Activated naive CD4-positive, alpha-beta T cell treated with anti-CD3 and anti-CD28 coated beads, Interleukin-2, amount 50 U/mL, for 72 hours (primary cell): ENCODE measurements around the gene WDR1. TPM values are rescaled to one million over a fixed set of nuclear protein-coding genes. Genes with fewer than 3 reads are reported as not detected.

Experiments used
- ATAC-seq, 2 donors: fragments of 150-1000 bp; cut with Tn5 transposase; 2 replicates each; pipeline ENCODE4 v1.10.0; 2021; ENCODE audit warnings: mild to moderate bottlenecking in 2 of 2, moderate library complexity in 2 of 2
- DNase-seq, 2 donors: peaks; one replicate each; pipeline ENCODE4 v3.0.0; 2021 to 2022; ENCODE audit warnings: low spot score in 2 of 2
- H3K27ac Mint-ChIP-seq, 2 donors: one replicate each; pipeline ENCODE4 v1.8.0; 2022; ENCODE audit warnings: mild to moderate bottlenecking in 2 of 2, mixed read lengths in 2 of 2
- H3K36me3 Mint-ChIP-seq, 2 donors: one replicate each; pipeline ENCODE4 v1.8.0; 2022; ENCODE audit warnings: mixed read lengths in 2 of 2
- H3K9me3 Mint-ChIP-seq, 2 donors: one replicate each; pipeline ENCODE4 v1.8.0; 2022; ENCODE audit warnings: mixed read lengths in 2 of 2
- total RNA-seq, 2 donors: library from RNA; stranded (reverse); gene quantifications; one replicate each; pipeline ENCODE4 v1.2.3, GENCODE V29; 2022

The WDR1 gene
- total RNA-seq, 2 donors from 2014 or later, result 382 to 520 TPM

DNA sequence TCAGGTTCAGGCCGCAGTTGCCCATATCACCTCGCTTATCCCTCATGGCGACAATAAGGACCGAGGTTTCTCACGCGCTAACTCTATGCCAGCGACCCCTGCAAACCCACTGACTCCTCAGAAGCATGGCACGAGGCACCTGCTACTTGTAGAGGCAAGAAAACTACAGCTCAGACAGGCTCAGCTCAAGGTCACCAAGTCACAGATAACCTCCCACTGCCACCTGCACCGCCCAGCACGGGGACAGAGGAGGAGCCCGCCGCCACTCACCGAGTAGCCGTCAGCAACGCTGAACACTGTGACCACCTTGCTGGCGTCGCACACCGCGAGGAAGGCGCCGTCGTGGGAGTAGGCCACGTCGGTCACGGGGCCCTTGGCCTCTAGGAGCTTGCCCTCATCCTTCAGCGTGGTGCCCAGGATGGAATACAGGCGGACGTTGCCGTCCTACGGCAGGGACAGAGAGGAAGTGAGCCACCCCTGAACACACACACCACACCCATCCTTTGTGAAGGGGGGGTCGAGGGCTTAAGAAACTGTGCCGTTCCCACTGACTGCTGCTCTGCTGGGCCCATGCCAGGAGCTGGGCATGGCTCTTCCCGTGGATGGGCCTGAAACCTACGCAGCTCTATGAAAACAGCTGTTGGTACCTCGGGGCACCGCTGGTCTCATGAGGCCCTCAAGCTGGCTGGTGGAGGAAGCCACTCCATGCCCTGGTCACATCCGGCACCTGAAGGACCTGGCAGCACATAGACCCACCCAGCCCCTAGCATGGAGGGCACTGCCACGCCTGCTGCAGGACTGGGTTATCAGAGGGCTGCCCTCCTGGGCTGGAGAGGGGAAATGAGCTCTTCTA, 38.9 kb downstream of the WDR1 start:
- Mint-ChIP-seq H3K9me3 (no peaks in the 10 kb centered on the region), H3K27ac (peak overlapping the region; percentile 62 to 74), H3K36me3 (peaks cover 23 to 31% of the 10 kb centered on the region in 2 donors)
- ATAC-seq (peak; percentile 7 to 10), DNase-seq (no peak)

- Mint-ChIP-seq H3K36me3 (peaks cover 23 to 31% of the 10 kb centered on the region in 2 donors), H3K9me3 (no peaks in the 10 kb centered on the region), H3K27ac (peak overlapping the region in 1 of 2 donors; percentile 67)
- DNase-seq, result no peak
- ATAC-seq, result no peak
Observed at GRCh38 chr4:10077076-10077475, 39.5 kb downstream of the WDR1 start.

DNA sequence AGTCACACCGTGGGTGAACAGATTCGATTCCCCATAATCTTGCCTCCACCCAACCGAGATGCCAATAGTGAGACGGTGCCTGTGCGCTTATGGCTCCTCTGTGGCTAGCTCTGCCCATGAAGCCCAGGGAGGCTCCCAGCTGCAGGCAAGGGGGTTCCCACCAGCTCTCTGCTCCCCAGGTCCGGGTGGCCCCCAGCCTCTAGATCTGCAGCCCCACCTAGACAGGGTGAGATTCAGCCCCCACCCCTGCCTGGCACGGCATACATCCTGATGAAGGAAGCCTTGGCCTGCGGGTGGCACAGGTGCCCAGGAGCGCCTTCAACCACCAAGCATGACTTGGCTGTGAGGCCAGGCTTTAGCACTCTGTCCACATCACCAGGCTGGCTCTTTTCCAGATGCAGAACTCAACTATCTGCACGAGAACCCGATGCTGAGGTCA, 40.6 kb downstream of the WDR1 start:
- peaks cover 19 to 28% of the 10 kb centered on the region in 2 donors for H3K36me3 Mint-ChIP-seq
- H3K27ac Mint-ChIP-seq, result peak overlapping the region; percentile 67 to 81
- ATAC-seq (peak; percentile 2 to 4), DNase-seq (no peak)
- H3K9me3 Mint-ChIP-seq, result no peaks in the 10 kb centered on the region

DNA sequence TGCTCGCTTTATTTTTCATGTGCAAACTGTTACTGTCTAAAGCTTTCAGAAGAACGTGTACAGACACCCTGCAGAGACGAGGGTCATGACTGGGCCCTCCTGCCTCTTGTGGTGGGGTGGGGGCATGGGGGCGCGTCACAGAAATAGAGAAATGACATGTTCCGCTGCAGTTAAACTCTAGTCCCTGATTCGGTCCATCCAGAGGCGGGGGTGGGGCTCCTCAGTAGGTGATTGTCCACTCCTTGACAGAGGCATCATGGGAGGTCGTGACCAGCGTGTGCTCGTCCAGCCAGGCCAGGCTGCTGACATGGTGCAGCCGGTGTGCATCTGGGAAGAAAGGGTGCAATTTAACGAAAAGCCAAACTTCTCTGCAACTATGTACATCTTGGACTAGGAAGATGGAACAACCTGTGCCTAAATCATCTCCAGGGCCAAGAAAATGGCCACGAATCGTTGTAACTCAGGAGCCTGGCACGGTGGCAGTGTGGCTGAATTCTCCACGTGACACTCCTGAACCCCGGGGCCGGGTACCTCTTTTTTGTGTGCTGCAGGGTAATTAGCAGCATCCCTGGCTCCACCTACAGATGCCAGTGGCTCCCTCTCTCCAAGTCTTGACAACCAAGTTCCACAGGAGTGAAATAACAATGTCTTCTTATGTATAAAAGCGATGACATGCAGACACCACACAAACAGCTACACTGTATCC, 41.3 kb downstream of the WDR1 start:
- Mint-ChIP-seq H3K9me3 (no peaks in the 10 kb centered on the region), H3K27ac (peak overlapping the region; percentile 50 to 67), H3K36me3 (peaks cover 16 to 27% of the 10 kb centered on the region in 2 donors)
- ATAC-seq (no peak), DNase-seq (no peak)

DNA sequence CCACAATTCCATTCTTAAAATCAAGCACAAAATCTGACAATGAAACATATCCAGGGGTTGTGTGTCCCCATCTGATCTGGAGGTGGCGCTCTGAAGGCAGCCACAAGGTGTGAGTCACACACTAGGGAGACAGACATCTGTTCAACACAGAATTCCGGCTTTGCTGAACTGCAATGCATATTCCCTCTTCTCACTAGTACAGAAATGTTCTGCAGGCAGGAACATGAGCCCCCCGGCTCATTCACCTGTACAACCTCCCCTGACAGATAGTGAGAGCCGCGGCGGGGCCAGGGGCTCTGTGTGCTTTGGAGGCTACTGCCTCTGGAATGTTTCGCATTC, 41.9 kb downstream of the WDR1 start:
- ATAC-seq (peak in 1 of 2 donors; percentile 35), DNase-seq (no peak)
- Mint-ChIP-seq H3K27ac (peak overlapping the region; percentile 35 to 50), H3K9me3 (no peaks in the 10 kb centered on the region), H3K36me3 (peaks cover 16 to 27% of the 10 kb centered on the region in 2 donors)

- DNase-seq (no peak), ATAC-seq (no peak)
- Mint-ChIP-seq H3K9me3 (no peaks in the 10 kb centered on the region), H3K36me3 (peaks cover 12 to 22% of the 10 kb centered on the region in 2 donors), H3K27ac (peak overlapping the region; percentile 35 to 50)
Observed at GRCh38 chr4:10074076-10074766, 42.4 kb downstream of the WDR1 start.

DNA sequence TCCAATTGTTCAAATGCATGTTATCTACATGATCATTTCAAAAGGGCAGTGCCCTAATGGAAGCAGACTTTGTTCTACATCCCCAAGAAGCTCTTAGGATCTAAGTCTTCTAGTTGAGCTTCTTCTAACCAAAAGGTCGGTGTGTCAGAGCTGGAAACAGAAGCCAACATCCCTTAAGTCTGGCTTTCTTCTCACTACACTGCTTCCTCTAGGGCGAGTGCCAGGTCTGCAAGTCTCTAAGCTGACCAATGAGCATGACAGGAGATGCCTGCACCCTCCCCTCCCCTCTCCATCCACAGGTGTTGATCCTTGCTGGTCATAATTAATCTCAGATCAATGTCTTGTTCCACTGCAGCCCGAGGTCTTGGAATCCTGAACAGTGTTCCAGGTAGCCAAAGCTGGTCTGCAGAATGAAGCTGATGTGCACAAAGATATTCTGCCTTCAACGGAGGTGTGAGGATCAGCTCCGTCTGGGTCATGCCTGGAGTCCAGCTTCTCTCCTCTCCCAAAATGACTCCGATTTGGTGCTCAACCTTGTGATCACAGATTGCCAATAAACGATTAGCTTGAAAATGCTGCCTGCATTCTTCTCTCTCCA, 44.1 kb downstream of the WDR1 start:
- Mint-ChIP-seq H3K9me3 (no peaks in the 10 kb centered on the region), H3K36me3 (peaks cover 12 to 22% of the 10 kb centered on the region in 2 donors), H3K27ac (peak overlapping the region; percentile 69 to 74)
- ATAC-seq, result peak in 1 of 2 donors; percentile 8
- no peak for DNase-seq

DNA sequence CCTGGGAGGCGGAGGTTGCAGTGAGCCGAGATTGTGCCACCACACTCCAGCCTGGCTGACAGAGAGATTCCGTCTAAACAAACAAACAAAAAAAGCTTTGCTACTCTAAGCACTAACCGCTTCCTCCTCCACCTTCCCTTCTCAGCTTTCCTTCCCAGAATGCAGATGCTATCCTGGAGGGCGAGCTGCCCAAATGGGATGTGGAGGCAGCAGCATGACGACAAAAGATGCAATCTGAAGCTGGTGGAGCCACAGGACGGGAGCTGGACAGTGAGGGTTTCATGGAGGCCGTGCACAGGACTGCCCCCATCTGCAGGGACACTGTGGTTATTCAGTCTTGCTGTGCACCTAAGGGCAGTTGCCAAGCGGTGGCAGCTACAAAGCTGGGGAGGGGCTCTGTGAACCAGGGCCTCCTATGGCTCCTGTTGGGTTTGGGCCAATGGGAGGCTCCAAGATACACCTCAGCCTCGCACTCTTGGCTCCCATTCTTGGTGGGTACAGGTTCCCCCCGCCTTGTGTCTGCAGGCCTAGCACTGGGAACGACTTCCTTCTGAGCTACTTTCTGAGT, 47.4 kb downstream of the WDR1 start:
- DNase-seq, result no peak
- peak; percentile 33 to 42 for ATAC-seq
- Mint-ChIP-seq H3K27ac (peak overlapping the region in 1 of 2 donors; percentile 86), H3K9me3 (no peaks in the 10 kb centered on the region), H3K36me3 (peaks cover 6 to 10% of the 10 kb centered on the region in 2 donors)

GRCh38 chr4:10066670-10067651, 49.6 kb downstream of the WDR1 start:
- DNase-seq, result no peak
- Mint-ChIP-seq H3K9me3 (no peaks in the 10 kb centered on the region), H3K27ac (peak overlapping the region in 1 of 2 donors; percentile 64), H3K36me3 (peaks cover 5 to 6% of the 10 kb centered on the region in 2 donors)
- no peak for ATAC-seq

DNA sequence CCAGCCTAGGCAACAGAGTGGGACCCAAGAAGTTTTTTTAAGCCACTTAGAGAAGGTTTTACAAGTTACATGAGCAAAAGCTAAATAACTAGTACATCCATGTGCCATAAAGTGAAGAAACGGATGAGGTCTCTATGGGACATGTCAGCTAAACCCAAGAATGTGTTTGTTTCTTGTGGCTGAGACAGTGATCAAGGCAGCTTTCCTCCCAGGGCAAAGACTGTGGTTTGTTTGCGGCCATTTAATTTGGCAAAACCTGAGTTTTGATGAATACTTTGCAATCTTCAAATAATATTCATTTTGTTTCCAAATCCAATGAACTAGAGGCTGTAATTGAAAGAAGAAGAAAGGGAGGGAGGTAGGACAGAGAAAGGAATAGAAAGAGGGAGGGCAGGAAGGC, 50.4 kb downstream of the WDR1 start:
- ATAC-seq (no peak), DNase-seq (no peak)
- no peaks in the 10 kb centered on the region for H3K9me3 Mint-ChIP-seq
- peak overlapping the region in 1 of 2 donors; percentile 48 for H3K27ac Mint-ChIP-seq
- H3K36me3 Mint-ChIP-seq, result peaks cover 5 to 6% of the 10 kb centered on the region in 2 donors

DNA sequence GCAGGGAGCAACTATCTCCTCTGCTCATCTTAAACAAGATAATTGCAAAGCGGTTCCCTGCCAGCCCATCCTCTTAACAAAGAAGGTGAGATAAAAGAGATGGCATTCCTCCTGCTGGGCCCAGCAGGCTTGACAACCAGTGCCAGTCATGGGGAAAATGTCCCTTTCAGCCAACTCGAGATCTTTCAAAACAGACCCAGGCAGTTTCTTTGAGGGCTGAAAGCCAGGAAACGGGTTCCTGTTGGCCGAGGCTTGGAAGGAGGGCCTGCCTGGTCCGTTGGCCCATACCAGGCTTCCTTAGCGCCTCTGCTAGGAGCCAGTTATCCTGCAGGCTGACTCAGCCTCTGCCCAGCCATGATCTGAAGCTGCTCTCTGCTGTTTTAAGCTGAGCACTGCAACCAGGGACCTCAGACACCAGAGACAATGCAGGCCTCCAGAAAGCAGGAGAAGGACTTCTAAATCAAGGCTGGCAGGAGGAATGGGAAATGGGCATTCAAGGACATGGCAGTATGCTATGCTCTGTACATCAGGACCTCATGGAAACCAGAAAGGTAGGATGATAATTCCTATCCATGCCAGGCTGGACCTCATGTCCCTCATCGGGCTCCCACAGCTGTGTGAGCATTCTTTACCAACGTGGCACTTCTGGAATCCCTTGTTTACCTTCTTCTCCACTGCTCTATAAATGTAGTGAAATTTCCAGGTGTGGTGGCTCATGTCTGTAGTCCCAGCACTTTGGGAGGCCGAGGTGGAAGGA, 52.9 kb downstream of the WDR1 start:
- Mint-ChIP-seq H3K9me3 (no peaks in the 10 kb centered on the region), H3K27ac (peak overlapping the region in 1 of 2 donors; percentile 50), H3K36me3 (peaks cover 5 to 6% of the 10 kb centered on the region in 2 donors)
- ATAC-seq (peak in 1 of 2 donors; percentile 23), DNase-seq (no peak)

GRCh38 chr4:10061650-10062415, 54.8 kb downstream of the WDR1 start:
- H3K27ac Mint-ChIP-seq, result no peak overlapping the region
- no peaks in the 10 kb centered on the region for H3K9me3 Mint-ChIP-seq
- ATAC-seq (no peak), DNase-seq (no peak)
- peaks cover 5 to 6% of the 10 kb centered on the region in 2 donors for H3K36me3 Mint-ChIP-seq

DNA sequence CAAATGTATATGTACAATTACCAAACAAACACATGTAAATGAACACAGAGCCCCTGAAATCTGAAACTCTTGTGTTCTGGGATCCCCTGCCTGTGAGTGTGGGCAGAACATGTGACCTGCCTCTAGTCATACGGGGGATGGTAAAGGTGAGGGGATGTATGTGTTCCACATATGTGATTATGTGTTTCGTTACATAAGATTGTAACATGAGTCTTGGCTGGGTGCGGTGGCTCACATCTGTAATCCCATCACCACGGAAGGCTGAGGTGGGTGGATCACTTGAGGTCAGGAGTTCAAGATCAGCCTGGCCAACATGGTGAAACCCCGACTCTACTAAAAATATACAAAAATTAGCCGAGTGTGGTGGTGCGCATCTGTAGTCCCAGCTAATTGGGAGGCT, 58.2 kb downstream of the WDR1 start:
- Mint-ChIP-seq H3K27ac (no peak overlapping the region), H3K36me3 (peaks cover 0 to 12% of the 10 kb centered on the region in 2 donors), H3K9me3 (no peaks in the 10 kb centered on the region)
- DNase-seq (no peak), ATAC-seq (no peak)

- peaks cover 0 to 12% of the 10 kb centered on the region in 2 donors for H3K36me3 Mint-ChIP-seq
- H3K27ac Mint-ChIP-seq, result no peak overlapping the region
- no peak for ATAC-seq
- H3K9me3 Mint-ChIP-seq, result no peaks in the 10 kb centered on the region
- no peak for DNase-seq
Observed at GRCh38 chr4:10057023-10057395, 59.6 kb downstream of the WDR1 start.
